Measurements from ENCODE around the gene SAP30.

The SAP30 gene

DNA sequence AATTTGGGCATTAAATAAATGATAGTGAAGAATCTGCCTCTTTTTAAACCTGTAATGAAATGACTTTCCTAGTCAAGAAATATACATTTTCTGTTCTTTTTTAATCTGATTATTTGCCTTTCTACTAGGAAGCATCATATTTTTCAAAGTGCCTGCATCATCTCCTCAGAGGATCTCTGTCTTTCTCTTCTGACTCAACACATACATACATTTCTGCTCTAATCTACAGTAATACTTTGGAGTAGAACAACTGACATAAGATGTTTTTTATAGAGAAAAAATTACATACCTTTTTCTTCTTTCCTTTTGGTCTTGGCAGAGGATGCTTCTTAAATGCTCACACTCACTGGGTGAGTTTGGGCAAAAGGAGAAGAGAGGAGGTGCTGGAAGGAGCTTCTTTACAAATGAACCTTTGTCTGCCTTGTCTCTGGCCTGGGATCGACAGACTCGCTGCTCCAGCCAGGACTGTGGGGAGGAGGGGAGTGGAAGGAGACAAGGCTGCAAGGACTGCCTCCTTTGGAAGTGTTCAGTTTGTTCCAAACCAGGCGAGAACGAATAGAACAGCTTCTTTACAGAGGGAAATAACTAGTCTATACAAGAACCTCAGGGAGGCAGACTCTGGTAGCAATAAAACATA lies 28.1 kb downstream of the SAP30 start, which contains the start of gene SCRG1:
Gene SCRG1, minus strand, starts transcription at position 338 of the 637 bp plus-strand sequence. CDS start 7,702 bp downstream, outside the sequence.
- H3K27me3 ChIP-seq (ENCODE audit: insufficient read depth, low read length): no peaks in the 10 kb centered on the region
- H3K4me1 ChIP-seq (ENCODE audit: insufficient read depth, low read length): peaks cover 6% of the 10 kb centered on the region; the same call in 1 of the 2 replicates
- no peak within 1 kb of the TSS for H3K9ac ChIP-seq (ENCODE audit: low read depth, low read length)
- H3K4me3 ChIP-seq (ENCODE audit: low read length): no peak within 1 kb of the TSS
- no peaks in the 10 kb centered on the region for H3K9me3 ChIP-seq (ENCODE audit: insufficient read depth, low read depth, low read length)
- WGBS: 48% methylated on average over 4 of the region's 4 CpGs
- H3K36me3 ChIP-seq (ENCODE audit: insufficient read depth, low read length): no peaks in the 10 kb centered on the region
- H3K27ac ChIP-seq (ENCODE audit: low read depth, low read length): no peak within 1 kb of the TSS

DNA sequence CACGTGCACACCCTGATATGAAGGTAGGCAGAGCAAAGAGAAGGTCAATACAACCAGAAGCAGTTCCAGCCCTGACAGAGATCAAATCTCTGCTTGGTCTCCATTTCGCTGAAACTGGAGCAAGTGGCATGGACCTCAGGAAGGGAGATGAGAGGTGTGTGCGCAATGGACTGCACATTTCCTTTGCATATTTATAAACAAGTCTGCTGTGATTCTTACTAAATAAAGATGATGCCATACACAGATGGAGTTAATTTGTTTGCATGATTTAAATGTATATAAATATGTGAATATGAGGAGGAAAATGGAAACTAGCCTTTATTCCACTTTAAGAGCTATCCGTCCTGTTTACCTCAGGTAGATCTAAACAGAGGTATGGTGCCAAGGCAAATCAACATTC lies 30.3 kb downstream of the SAP30 start:
- Histone ChIP-seq H3K9ac (ENCODE audit: low read depth, low read length) (no peak overlapping the region), H3K4me1 (ENCODE audit: insufficient read depth, low read length) (peaks cover 6% of the 10 kb centered on the region; the same call in 1 of the 2 replicates), H3K27me3 (ENCODE audit: insufficient read depth, low read length) (no peaks in the 10 kb centered on the region), H3K4me3 (ENCODE audit: low read length) (no peak overlapping the region), H3K27ac (ENCODE audit: low read depth, low read length) (no peak overlapping the region), H3K9me3 (ENCODE audit: insufficient read depth, low read depth, low read length) (no peaks in the 10 kb centered on the region), H3K36me3 (ENCODE audit: insufficient read depth, low read length) (no peaks in the 10 kb centered on the region)
- WGBS: 90% methylated on average over 4 of the region's 4 CpGs

DNA sequence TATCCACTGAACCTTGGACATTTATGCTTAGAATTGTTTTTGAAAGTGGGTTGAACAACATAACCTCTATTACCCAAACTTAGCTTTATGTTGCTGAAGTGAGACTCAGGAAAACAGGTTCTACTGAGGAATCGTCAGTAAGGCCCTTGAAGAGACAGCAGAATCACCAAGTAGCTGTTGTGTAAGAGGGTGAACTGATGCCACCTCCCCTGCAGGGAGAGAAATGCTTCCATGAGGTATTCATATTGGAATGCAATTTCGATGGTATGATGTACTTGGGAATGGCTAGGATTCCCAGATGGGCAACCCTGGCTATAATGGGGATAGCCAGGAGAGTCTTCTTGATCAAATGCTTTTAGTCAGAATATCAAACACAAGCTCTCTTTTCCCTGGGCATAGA lies 32.3 kb downstream of the SAP30 start:
- H3K9ac ChIP-seq (ENCODE audit: low read depth, low read length): no peak overlapping the region
- no peak overlapping the region for H3K4me3 ChIP-seq (ENCODE audit: low read length)
- H3K27me3 ChIP-seq (ENCODE audit: insufficient read depth, low read length): no peaks in the 10 kb centered on the region
- H3K27ac ChIP-seq (ENCODE audit: low read depth, low read length): no peak overlapping the region
- peaks cover 6% of the 10 kb centered on the region; the same call in 1 of the 2 replicates for H3K4me1 ChIP-seq (ENCODE audit: insufficient read depth, low read length)
- H3K9me3 ChIP-seq (ENCODE audit: insufficient read depth, low read depth, low read length): no peaks in the 10 kb centered on the region
- no peaks in the 10 kb centered on the region for H3K36me3 ChIP-seq (ENCODE audit: insufficient read depth, low read length)
- WGBS: 81% methylated on average over 2 of the region's 2 CpGs

DNA sequence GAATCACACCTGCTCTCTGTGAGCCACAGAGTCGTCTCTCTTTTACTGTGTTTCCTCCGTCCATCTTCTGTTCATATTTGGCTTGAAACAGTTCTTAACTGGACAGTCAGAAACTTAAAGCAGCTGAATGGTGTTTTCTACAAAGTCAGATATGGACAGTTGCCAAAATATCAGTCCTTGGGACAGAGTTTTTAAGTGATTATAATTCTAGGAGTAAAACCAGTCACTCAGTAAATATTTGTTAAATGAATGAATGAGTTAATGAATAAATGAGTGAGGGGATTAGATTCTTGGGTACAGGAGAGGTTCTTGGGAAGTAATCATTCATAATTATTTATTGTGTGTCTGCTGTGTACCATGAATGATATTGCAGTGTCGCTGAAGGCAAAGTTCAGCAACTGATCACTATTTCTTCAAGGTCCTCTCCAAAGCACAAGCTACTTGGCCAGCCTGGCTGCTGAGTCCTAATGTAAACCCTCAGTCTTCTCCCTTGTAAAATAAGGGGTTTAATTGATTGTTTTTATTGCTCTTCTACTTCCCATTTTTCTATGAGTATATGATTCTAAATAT lies 33.6 kb downstream of the SAP30 start:
- H3K9ac ChIP-seq (ENCODE audit: low read depth, low read length): no peak overlapping the region
- no peaks in the 10 kb centered on the region for H3K4me1 ChIP-seq (ENCODE audit: insufficient read depth, low read length)
- H3K9me3 ChIP-seq (ENCODE audit: insufficient read depth, low read depth, low read length): no peaks in the 10 kb centered on the region
- H3K4me3 ChIP-seq (ENCODE audit: low read length): no peak overlapping the region
- no peaks in the 10 kb centered on the region for H3K36me3 ChIP-seq (ENCODE audit: insufficient read depth, low read length)
- H3K27me3 ChIP-seq (ENCODE audit: insufficient read depth, low read length): no peaks in the 10 kb centered on the region
- 95% methylated on average over 2 of the region's 3 CpGs for WGBS
- no peak overlapping the region for H3K27ac ChIP-seq (ENCODE audit: low read depth, low read length)

DNA sequence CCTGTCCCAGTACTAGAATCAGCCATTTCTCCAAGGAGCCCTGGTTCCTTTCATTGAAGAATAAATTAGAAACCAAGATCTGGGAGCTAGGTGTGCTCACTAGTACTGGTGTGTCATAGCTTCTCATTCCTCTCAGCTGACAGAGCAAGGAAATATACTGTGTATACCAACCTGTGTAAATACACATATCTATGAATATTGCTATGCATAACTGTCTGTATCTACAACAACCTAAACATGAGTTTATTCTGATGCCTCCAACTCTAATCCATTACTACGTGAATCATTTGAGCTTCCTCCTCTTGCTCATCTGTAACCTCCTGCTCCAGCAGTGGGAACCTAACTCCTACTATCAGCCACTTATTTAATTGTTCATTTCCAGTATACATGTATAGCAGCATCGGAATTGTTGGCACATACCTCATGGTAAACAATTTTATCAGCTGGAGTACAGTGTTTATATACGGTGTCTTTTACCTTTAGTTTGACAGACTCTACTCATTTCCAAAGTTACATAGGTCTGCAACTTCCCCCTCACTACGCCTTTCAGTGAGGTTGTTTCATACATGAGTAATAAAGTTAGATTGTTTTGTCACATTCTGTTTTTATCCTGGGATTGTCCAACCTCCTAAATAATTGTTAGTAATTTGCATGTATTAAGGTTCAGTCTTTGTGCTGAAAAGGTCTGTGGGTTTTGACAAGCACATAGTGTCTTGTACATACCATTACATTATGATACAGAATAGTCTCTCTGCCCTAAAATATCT lies 35.3 kb downstream of the SAP30 start:
- no peaks in the 10 kb centered on the region for H3K27me3 ChIP-seq (ENCODE audit: insufficient read depth, low read length)
- no peak overlapping the region for H3K4me3 ChIP-seq (ENCODE audit: low read length)
- 98% methylated on average over 2 of the region's 4 CpGs for WGBS
- no peak overlapping the region for H3K9ac ChIP-seq (ENCODE audit: low read depth, low read length)
- no peaks in the 10 kb centered on the region for H3K36me3 ChIP-seq (ENCODE audit: insufficient read depth, low read length)
- H3K4me1 ChIP-seq (ENCODE audit: insufficient read depth, low read length): no peaks in the 10 kb centered on the region
- no peaks in the 10 kb centered on the region for H3K9me3 ChIP-seq (ENCODE audit: insufficient read depth, low read depth, low read length)
- H3K27ac ChIP-seq (ENCODE audit: low read depth, low read length): no peak overlapping the region

DNA sequence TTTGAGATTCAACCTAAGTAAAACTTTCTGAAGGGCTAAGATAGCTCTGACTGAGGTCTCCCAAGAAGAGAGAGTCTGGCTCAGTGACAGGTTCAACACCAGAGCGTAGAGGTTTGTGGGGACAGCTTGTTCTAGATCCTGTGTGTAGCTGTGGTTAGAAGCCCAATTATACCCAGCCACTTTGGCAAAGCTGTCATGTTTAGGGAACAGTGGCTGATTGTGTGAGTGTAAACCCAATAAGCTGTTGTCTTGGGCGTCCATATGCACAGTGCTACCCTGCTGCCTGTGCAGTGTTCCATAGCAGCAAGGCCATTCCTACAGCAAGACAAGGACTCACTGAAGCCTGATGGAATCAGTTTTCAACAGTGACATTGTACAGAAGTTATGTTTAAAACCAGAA lies 39.3 kb downstream of the SAP30 start:
- Histone ChIP-seq H3K27ac (ENCODE audit: low read depth, low read length) (no peak overlapping the region), H3K4me3 (ENCODE audit: low read length) (no peak overlapping the region), H3K36me3 (ENCODE audit: insufficient read depth, low read length) (no peaks in the 10 kb centered on the region), H3K9me3 (ENCODE audit: insufficient read depth, low read depth, low read length) (no peaks in the 10 kb centered on the region), H3K27me3 (ENCODE audit: insufficient read depth, low read length) (no peaks in the 10 kb centered on the region), H3K4me1 (ENCODE audit: insufficient read depth, low read length) (no peaks in the 10 kb centered on the region), H3K9ac (ENCODE audit: low read depth, low read length) (no peak overlapping the region)
- 41% methylated on average over 2 of the region's 2 CpGs for WGBS

DNA sequence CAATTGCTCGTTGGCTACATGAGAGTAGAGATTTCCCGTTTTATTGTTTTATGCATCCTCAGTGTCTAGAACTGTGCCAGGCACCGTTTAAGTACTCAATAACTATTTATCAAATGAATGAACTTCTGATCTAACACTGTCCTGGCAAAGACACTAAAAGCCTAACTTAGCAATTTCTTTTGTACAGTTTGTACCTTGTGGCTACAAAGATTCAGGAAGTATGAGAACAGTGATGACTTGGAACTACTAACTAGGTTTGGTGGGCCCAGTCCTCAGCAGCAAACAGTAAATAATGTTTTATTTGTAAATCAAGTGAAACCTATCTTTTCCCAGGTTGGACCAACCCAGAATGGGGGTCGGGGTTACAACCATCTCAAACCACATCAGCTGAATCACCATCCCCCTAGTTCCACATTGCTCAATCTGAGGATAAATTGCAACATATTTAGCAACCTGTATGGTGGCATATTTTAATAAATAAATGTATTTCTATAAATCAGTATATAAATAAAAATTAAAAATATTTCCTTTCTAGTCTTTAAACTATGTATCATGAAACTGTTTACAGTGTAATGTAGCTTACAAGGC lies 40.4 kb downstream of the SAP30 start:
- Histone ChIP-seq H3K27me3 (ENCODE audit: insufficient read depth, low read length) (no peaks in the 10 kb centered on the region), H3K9ac (ENCODE audit: low read depth, low read length) (no peak overlapping the region), H3K4me1 (ENCODE audit: insufficient read depth, low read length) (no peaks in the 10 kb centered on the region), H3K9me3 (ENCODE audit: insufficient read depth, low read depth, low read length) (no peaks in the 10 kb centered on the region), H3K36me3 (ENCODE audit: insufficient read depth, low read length) (no peaks in the 10 kb centered on the region), H3K27ac (ENCODE audit: low read depth, low read length) (no peak overlapping the region), H3K4me3 (ENCODE audit: low read length) (no peak overlapping the region)
- 71% methylated on average over 4 of the region's 4 CpGs for WGBS

DNA sequence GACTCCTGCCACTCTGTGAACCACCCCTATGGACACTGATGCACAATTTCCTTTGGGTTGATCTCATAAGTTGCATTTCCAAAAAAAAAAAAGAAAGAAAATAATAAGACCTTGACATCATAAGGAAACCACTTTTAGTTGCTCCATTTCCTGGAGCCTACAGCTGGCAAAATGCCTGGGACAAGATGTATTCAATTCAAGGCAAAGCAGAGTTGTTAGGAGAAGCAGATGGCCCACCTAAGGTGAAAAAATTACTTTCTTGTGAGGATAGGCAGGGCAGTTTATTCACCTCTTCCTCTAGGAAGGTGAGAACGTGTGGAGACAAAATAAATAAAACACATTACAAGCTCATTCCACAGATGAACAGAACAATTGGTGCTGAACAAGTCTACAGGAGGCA lies 42.3 kb downstream of the SAP30 start:
- no peak overlapping the region for H3K4me3 ChIP-seq (ENCODE audit: low read length)
- no peaks in the 10 kb centered on the region for H3K27me3 ChIP-seq (ENCODE audit: insufficient read depth, low read length)
- no peaks in the 10 kb centered on the region for H3K9me3 ChIP-seq (ENCODE audit: insufficient read depth, low read depth, low read length)
- 88% methylated on average over 1 of the region's 1 CpG for WGBS
- no peak overlapping the region for H3K27ac ChIP-seq (ENCODE audit: low read depth, low read length)
- no peaks in the 10 kb centered on the region for H3K36me3 ChIP-seq (ENCODE audit: insufficient read depth, low read length)
- no peak overlapping the region for H3K9ac ChIP-seq (ENCODE audit: low read depth, low read length)
- H3K4me1 ChIP-seq (ENCODE audit: insufficient read depth, low read length): no peaks in the 10 kb centered on the region

DNA sequence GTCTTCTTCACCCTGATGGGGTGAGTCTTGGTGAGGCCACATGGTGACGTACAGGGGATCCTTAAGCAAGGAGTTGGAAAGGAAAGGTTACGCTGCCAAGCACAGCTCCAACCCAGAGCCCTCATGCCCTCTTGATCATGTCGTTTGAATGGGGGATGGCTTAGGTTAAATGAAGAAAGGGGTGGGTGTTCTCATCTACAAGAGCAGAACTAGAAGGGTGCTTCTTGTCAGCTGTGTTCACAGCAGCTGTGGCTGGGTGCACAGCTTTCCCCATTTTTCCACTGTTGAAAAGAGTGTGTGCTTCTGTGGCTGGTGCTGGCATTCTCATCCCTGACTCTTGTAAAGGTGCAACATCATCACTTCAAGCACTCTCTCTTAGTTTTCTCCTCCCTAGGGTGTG lies 43.7 kb downstream of the SAP30 start:
- Histone ChIP-seq H3K9me3 (ENCODE audit: insufficient read depth, low read depth, low read length) (no peaks in the 10 kb centered on the region), H3K9ac (ENCODE audit: low read depth, low read length) (no peak overlapping the region), H3K4me3 (ENCODE audit: low read length) (no peak overlapping the region), H3K27me3 (ENCODE audit: insufficient read depth, low read length) (no peaks in the 10 kb centered on the region), H3K36me3 (ENCODE audit: insufficient read depth, low read length) (no peaks in the 10 kb centered on the region), H3K27ac (ENCODE audit: low read depth, low read length) (no peak overlapping the region), H3K4me1 (ENCODE audit: insufficient read depth, low read length) (no peaks in the 10 kb centered on the region)
- WGBS: 85% methylated on average over 3 of the region's 3 CpGs

DNA sequence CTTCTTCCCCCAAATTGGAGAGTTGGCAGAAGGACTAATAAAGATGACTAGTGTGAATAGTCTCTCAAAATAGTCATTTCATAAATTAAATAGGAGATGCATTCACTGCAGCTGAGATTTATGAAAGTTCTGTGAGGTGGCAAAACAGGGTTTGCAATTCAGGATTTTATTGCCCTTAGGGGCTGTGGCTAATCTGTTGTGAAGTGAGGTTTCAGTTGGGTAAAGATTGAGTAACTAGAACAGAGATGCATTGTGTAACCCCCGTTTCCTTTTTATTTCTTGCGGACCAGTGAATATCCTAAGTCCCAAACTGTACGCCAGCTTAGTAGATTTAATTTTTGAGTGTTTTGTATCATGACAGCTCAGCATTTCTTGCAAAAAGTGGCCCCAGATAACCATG lies 44.3 kb downstream of the SAP30 start:
- no peak overlapping the region for H3K27ac ChIP-seq (ENCODE audit: low read depth, low read length)
- H3K4me3 ChIP-seq (ENCODE audit: low read length): no peak overlapping the region
- no peaks in the 10 kb centered on the region for H3K9me3 ChIP-seq (ENCODE audit: insufficient read depth, low read depth, low read length)
- no peaks in the 10 kb centered on the region for H3K4me1 ChIP-seq (ENCODE audit: insufficient read depth, low read length)
- no peak overlapping the region for H3K9ac ChIP-seq (ENCODE audit: low read depth, low read length)
- H3K27me3 ChIP-seq (ENCODE audit: insufficient read depth, low read length): no peaks in the 10 kb centered on the region
- WGBS: 95% methylated on average over 3 of the region's 3 CpGs
- H3K36me3 ChIP-seq (ENCODE audit: insufficient read depth, low read length): no peaks in the 10 kb centered on the region
